GM23338 (cell line): Measurements from ENCODE around the gene ZGLP1. TPM values are rescaled to one million over a fixed set of nuclear protein-coding genes. Genes with fewer than 3 reads are reported as not detected.

Experiments
- ATAC-seq: fragments of 200-7000 bp; cut with Tn5 transposase; 3 replicates; pipeline ENCODE4 v1.9.1; 2020
- DNase-seq: peaks from one replicate; pipeline ENCODE4 v3.0.0-alpha.2; 2015; ENCODE audit warnings: low spot score
- H2AFZ ChIP-seq: fragments of 200-600 bp; sonication (generic); 2 replicates; pipeline ENCODE4 v1.8.0; 2016; ENCODE audit warnings: antibody characterized with exemption, mild to moderate bottlenecking, moderate library complexity
- H3F3A ChIP-seq: fragments of 200-600 bp; sonication (generic); replicated peaks from 2 replicates; pipeline ENCODE4 v1.8.0; 2017; ENCODE audit warnings: antibody characterized with exemption, mixed run types, low read depth
- H3K27ac ChIP-seq: fragments of 200-600 bp; sonication (generic); 2 replicates; pipeline ENCODE4 v1.6.1; 2016; ENCODE audit warnings: low read depth
- H3K27me3 ChIP-seq: fragments of 200-600 bp; sonication (generic); 2 replicates; pipeline ENCODE4 v1.8.0; 2016; ENCODE audit warnings: mild to moderate bottlenecking, mixed run types, moderate library complexity; ENCODE audit not compliant: insufficient read depth
- H3K36me3 ChIP-seq: fragments of 200-600 bp; sonication (generic); 2 replicates; pipeline ENCODE4 v1.8.0; 2016; ENCODE audit warnings: mild to moderate bottlenecking; ENCODE audit not compliant: insufficient read depth
- H3K4me1 ChIP-seq: fragments of 200-600 bp; sonication (generic); 2 replicates; pipeline ENCODE4 v1.8.0; 2016; ENCODE audit warnings: mild to moderate bottlenecking, moderate library complexity; ENCODE audit not compliant: insufficient read depth
- H3K4me2 ChIP-seq: fragments of 200-600 bp; sonication (generic); 2 replicates; pipeline ENCODE4 v1.7.1; 2017; ENCODE audit warnings: mixed run types
- H3K4me3 ChIP-seq: fragments of 200-600 bp; sonication (generic); 2 replicates; pipeline ENCODE4 v1.6.1; 2016; ENCODE audit warnings: mixed run types
- H3K79me2 ChIP-seq: fragments of 200-600 bp; sonication (generic); replicated peaks from 2 replicates; pipeline ENCODE4 v1.8.0; 2017; ENCODE audit warnings: mild to moderate bottlenecking; ENCODE audit not compliant: insufficient read depth
- H3K9me2 ChIP-seq: fragments of 200-600 bp; sonication (generic); 2 replicates; pipeline ENCODE4 v1.8.0; 2017; ENCODE audit not compliant: insufficient read depth
- H4K20me1 ChIP-seq: fragments of 200-600 bp; sonication (generic); replicated peaks from 2 replicates; pipeline ENCODE4 v1.8.0; 2017; ENCODE audit warnings: mild to moderate bottlenecking; ENCODE audit not compliant: insufficient read depth
- H3K27ac Mint-ChIP-seq: 2 replicates; pipeline ENCODE4 v1.8.0; 2020; ENCODE audit warnings: inconsistent platforms, mild to moderate bottlenecking, moderate library complexity, mixed read lengths
- H3K27me3 Mint-ChIP-seq: 3 replicates; pipeline ENCODE4 v1.8.0; 2022; ENCODE audit warnings: low read depth, mild to moderate bottlenecking, moderate library complexity, mixed read lengths, inconsistent platforms; ENCODE audit not compliant: insufficient read depth, poor library complexity
- H3K36me3 Mint-ChIP-seq: 3 replicates; pipeline ENCODE4 v1.8.0; 2021; ENCODE audit warnings: low read depth, mild to moderate bottlenecking, inconsistent platforms, moderate library complexity, mixed read lengths
- H3K4me1 Mint-ChIP-seq: 3 replicates; pipeline ENCODE4 v1.8.0; 2020; ENCODE audit warnings: mild to moderate bottlenecking, inconsistent platforms, mixed read lengths
- H3K4me3 Mint-ChIP-seq: 3 replicates; pipeline ENCODE4 v1.8.0; 2021; ENCODE audit warnings: moderate library complexity, mild to moderate bottlenecking, inconsistent platforms, mixed read lengths
- H3K9me3 Mint-ChIP-seq: 3 replicates; pipeline ENCODE4 v1.8.0; 2020; ENCODE audit warnings: moderate library complexity, mild to moderate bottlenecking, inconsistent platforms, mixed read lengths
- CREB1 ChIP-seq: fragments of 250-450 bp; sonication (Bioruptor Pico); IDR thresholded peaks from 2 replicates; pipeline ENCODE4 v1.5.0; 2020; ENCODE audit warnings: low read depth, mild to moderate bottlenecking, moderate library complexity
- CTCF ChIP-seq, 2 experiments: fragments of 200-600 bp in 1 of 2; sonication (generic) in 1 of 2; conservative IDR thresholded peaks; 2 replicates each; pipeline versions ENCODE4 v1.5.1 to v1.6.1; 2016 to 2017; ENCODE audit warnings: antibody characterized with exemption in 2 of 2, low read depth in 2 of 2, mild to moderate bottlenecking in 2 of 2, moderate library complexity in 1 of 2
- EZH2 ChIP-seq: fragments of 200-600 bp; sonication (generic); IDR thresholded peaks from one replicate; pipeline ENCODE4 v1.8.0; 2017; ENCODE audit warnings: antibody characterized with exemption, mild to moderate bottlenecking, low read depth; ENCODE audit not compliant: unreplicated experiment
- EZH2phosphoT487 ChIP-seq: fragments of 200-600 bp; sonication (generic); IDR thresholded peaks from one replicate; pipeline ENCODE4 v1.8.1; 2018; ENCODE audit warnings: antibody characterized with exemption; ENCODE audit not compliant: unreplicated experiment
- NANOG ChIP-seq: IDR thresholded peaks from 2 replicates; pipeline ENCODE4 v1.6.1; 2016; ENCODE audit warnings: antibody characterized with exemption, borderline replicate concordance
- POLR2AphosphoS5 ChIP-seq: IDR thresholded peaks from 2 replicates; pipeline ENCODE4 v1.6.1; 2016; ENCODE audit warnings: antibody characterized with exemption, low read depth
- STAT1 ChIP-seq: IDR thresholded peaks from one replicate; pipeline ENCODE4 v1.6.1; 2016; ENCODE audit warnings: antibody characterized with exemption; ENCODE audit not compliant: unreplicated experiment
- ZNF114 ChIP-seq: fragments of 250-450 bp; sonication (Bioruptor Pico); IDR thresholded peaks from 2 replicates; pipeline ENCODE4 v1.5.0; 2020; ENCODE audit warnings: mild to moderate bottlenecking, moderate library complexity
- ZNF331 ChIP-seq: fragments of 250-450 bp; sonication (Bioruptor Pico); IDR thresholded peaks from 2 replicates; pipeline ENCODE4 v1.5.0; 2020; ENCODE audit warnings: low read depth, mild to moderate bottlenecking, moderate library complexity
- polyA plus RNA-seq: library from polyadenylated mRNA; unstranded; fragments of >200 nt; fragmentation: Nextera tagmentation; extraction: Ambion mirVana; gene quantifications from 2 replicates; pipeline ENCODE4 v1.2.1, GENCODE V29; 2016
- total RNA-seq: library from RNA; depleted of rRNA; stranded (reverse); fragments of >200 nt; shearing (Covaris generic); gene quantifications from 2 replicates; pipeline ENCODE4 v1.2.3, GENCODE V29; 2014

ZGLP1 gene
- total and polyA plus RNA-seq, 2 experiments from 2014 or later: 1.5 to 5.3 TPM

GRCh38 chr19:10271543-10272086 lies 38.0 kb downstream of the ZGLP1 start:
- Histone ChIP-seq H3K4me3 (peak overlapping the region; percentile 53), H3K36me3 (no peaks in the 10 kb centered on the region), H3K4me1 (peaks cover 4% of the 10 kb centered on the region; the same call in 1 of the 2 replicates), H3F3A (peaks cover 13% of the 10 kb centered on the region; the same call in 1 of the 2 replicates), H3K27ac (no peak overlapping the region), H3K27me3 (peaks cover 45% of the 10 kb centered on the region), H3K4me2 (peak overlapping the region; percentile 77), H2AFZ (peak overlapping the region; percentile 94; the same call in 1 of the 2 replicates), H4K20me1 (no peaks in the 10 kb centered on the region), H3K79me2 (no peaks in the 10 kb centered on the region), H3K9me2 (no peaks in the 10 kb centered on the region)
- Mint-ChIP-seq H3K27ac (no peak overlapping the region), H3K4me3 (peak overlapping the region; percentile 65), H3K27me3 (peaks cover 42% of the 10 kb centered on the region), H3K9me3 (no peaks in the 10 kb centered on the region; the same call in 2 of the 3 replicates), H3K36me3 (peaks cover 4% of the 10 kb centered on the region; the same call in 1 of the 3 replicates), H3K4me1 (peaks cover 4% of the 10 kb centered on the region; the same call in 2 of the 3 replicates)
- peak; percentile 6; the same call in 2 of the 3 replicates for ATAC-seq
- DNase-seq: no peak
- no peak for TF ChIP-seq CTCF (conservative IDR thresholded peaks at IDR 0.05; ENCODE audit: low read depth in 2 of 2)

DNA sequence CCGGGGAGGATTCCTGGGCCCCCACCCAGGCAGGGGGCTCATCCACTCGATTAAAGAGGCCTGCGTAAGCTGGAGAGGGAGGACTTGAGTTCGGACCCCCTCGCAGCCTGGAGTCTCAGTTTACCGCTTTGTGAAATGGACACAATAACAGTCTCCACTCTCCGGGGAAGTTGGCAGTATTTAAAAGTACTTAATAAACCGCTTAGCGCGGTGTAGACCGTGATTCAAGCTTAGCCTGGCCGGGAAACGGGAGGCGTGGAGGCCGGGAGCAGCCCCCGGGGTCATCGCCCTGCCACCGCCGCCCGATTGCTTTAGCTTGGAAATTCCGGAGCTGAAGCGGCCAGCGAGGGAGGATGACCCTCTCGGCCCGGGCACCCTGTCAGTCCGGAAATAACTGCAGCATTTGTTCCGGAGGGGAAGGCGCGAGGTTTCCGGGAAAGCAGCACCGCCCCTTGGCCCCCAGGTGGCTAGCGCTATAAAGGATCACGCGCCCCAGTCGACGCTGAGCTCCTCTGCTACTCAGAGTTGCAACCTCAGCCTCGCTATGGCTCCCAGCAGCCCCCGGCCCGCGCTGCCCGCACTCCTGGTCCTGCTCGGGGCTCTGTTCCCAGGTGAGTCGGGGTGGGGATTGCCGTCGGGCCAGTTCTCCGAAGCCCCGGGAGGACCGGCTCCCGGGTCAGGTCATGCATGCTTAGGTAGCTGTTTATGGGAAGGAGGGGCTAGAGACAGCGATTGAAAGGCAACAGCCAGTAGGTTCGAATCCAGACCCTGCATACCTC lies 38.8 kb downstream of the ZGLP1 start, which contains the start of gene ICAM1:
Gene ICAM1, plus strand, starts transcription at position 505 of the 779 bp plus-strand sequence. Its CDS starts 40 bp downstream, at position 545.
- Histone ChIP-seq H3K27ac (no peak within 1 kb of the TSS), H4K20me1 (no peaks in the 10 kb centered on the region), H3K9me2 (no peaks in the 10 kb centered on the region), H3K79me2 (no peaks in the 10 kb centered on the region), H3K4me1 (peaks cover 4% of the 10 kb centered on the region; the same call in 1 of the 2 replicates), H3K27me3 (peaks cover 45% of the 10 kb centered on the region), H2AFZ (peak within 1 kb of the TSS; percentile 94), H3F3A (peaks cover 13% of the 10 kb centered on the region; the same call in 1 of the 2 replicates), H3K36me3 (no peaks in the 10 kb centered on the region), H3K4me2 (peak within 1 kb of the TSS; percentile 77), H3K4me3 (peak within 1 kb of the TSS; percentile 53)
- Mint-ChIP-seq H3K36me3 (peaks cover 4% of the 10 kb centered on the region; the same call in 1 of the 3 replicates), H3K27me3 (peaks cover 45% of the 10 kb centered on the region), H3K27ac (no peak within 1 kb of the TSS), H3K9me3 (no peaks in the 10 kb centered on the region; the same call in 2 of the 3 replicates), H3K4me3 (peak within 1 kb of the TSS; percentile 65), H3K4me1 (peaks cover 4% of the 10 kb centered on the region; the same call in 2 of the 3 replicates)
- ATAC-seq: peak; percentile 78
- DNase-seq: peak; percentile 88
- TF ChIP-seq EZH2 (peak; percentile 46), NANOG (no peak), POLR2AphosphoS5 (peak; percentile 49; the same call in 1 of the 2 replicates)

DNA sequence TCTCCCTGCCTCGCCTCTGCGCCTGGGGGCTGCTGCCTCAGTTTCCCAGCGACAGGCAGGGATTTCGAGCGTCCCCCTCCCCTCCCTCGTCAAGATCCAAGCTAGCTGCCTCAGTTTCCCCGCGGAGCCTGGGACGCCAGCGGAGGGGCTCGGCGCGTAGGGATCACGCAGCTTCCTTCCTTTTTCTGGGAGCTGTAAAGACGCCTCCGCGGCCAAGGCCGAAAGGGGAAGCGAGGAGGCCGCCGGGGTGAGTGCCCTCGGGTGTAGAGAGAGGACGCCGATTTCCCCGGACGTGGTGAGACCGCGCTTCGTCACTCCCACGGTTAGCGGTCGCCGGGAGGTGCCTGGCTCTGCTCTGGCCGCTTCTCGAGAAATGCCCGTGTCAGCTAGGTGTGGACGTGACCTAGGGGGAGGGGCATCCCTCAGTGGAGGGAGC lies 39.4 kb downstream of the ZGLP1 start:
- no peaks in the 10 kb centered on the region for H3K79me2 ChIP-seq
- no peaks in the 10 kb centered on the region for H3K9me2 ChIP-seq
- H3K4me1 ChIP-seq: peaks cover 4% of the 10 kb centered on the region; the same call in 1 of the 2 replicates
- H4K20me1 ChIP-seq: no peaks in the 10 kb centered on the region
- H3K4me3 ChIP-seq: peak overlapping the region; percentile 53
- H3F3A ChIP-seq: peaks cover 13% of the 10 kb centered on the region; the same call in 1 of the 2 replicates
- H3K4me1 Mint-ChIP-seq: peaks cover 4% of the 10 kb centered on the region; the same call in 2 of the 3 replicates
- peak overlapping the region; percentile 94 for H2AFZ ChIP-seq
- TF ChIP-seq ZNF114 (CRISPR knock-in tag) (no peak), CREB1 (CRISPR knock-in tag) (no peak), EZH2phosphoT487 (no peak), ZNF331 (CRISPR knock-in tag) (no peak), STAT1 (no peak)
- H3K4me2 ChIP-seq: peak overlapping the region; percentile 77
- peak; percentile 47 for DNase-seq
- no peaks in the 10 kb centered on the region for H3K36me3 ChIP-seq
- H3K27ac Mint-ChIP-seq: no peak overlapping the region
- H3K36me3 Mint-ChIP-seq: peaks cover under 1% of the 10 kb centered on the region; the same call in 1 of the 3 replicates
- H3K27me3 ChIP-seq: peaks cover 45% of the 10 kb centered on the region
- H3K9me3 Mint-ChIP-seq: no peaks in the 10 kb centered on the region; the same call in 2 of the 3 replicates
- no peak overlapping the region for H3K27ac ChIP-seq
- H3K27me3 Mint-ChIP-seq: peaks cover 45% of the 10 kb centered on the region
- H3K4me3 Mint-ChIP-seq: peak overlapping the region; percentile 65
- ATAC-seq: peak; percentile 13
